HL-60 (cell line): ENCODE measurements around the gene NPTXR.

Experiments
- CTCF ChIP-seq: IDR thresholded peaks from one replicate; pipeline ENCODE4 v1.5.1; 2011; ENCODE audit warnings: low read length, control low read depth, inconsistent platforms; ENCODE audit not compliant: insufficient read depth
- POLR2AphosphoS5 ChIP-seq: IDR thresholded peaks from 2 replicates; pipeline ENCODE4 v1.6.1; 2012; ENCODE audit warnings: low read depth
- SPI1 ChIP-seq: IDR thresholded peaks from 2 replicates; pipeline ENCODE4 v1.6.1; 2012; ENCODE audit warnings: low read depth, mild to moderate bottlenecking, borderline replicate concordance

GRCh38 chr22:38776086-38776485 lies 67.7 kb downstream of the NPTXR start:
- TF ChIP-seq CTCF (no peak), SPI1 (no peak), POLR2AphosphoS5 (no peak)
